HEK293T (cell line): ENCODE results near the gene SCLT1.

Experiments used
- ARNT ChIP-seq: fragments of 450-650 bp; IDR thresholded peaks from 2 replicates; pipeline ENCODE4 v1.6.1; 2017; ENCODE audit warnings: mild to moderate bottlenecking
- BHLHE40 ChIP-seq: fragments of 450-650 bp; IDR thresholded peaks from 2 replicates; pipeline ENCODE4 v1.6.1; 2016; ENCODE audit warnings: mild to moderate bottlenecking, moderate library complexity, borderline replicate concordance
- ELF4 ChIP-seq: fragments of 450-650 bp; IDR thresholded peaks from 2 replicates; pipeline ENCODE4 v1.6.1; 2017; ENCODE audit warnings: antibody characterized with exemption
- FOXA1 ChIP-seq: fragments of 450-650 bp; IDR thresholded peaks from 2 replicates; pipeline ENCODE4 v1.6.1; 2016; ENCODE audit warnings: mild to moderate bottlenecking
- HDGF ChIP-seq: fragments of 450-650 bp; IDR thresholded peaks from 2 replicates; pipeline ENCODE4 v1.6.1; 2017; ENCODE audit warnings: antibody characterized with exemption, borderline replicate concordance
- LEF1 ChIP-seq: fragments of 450-650 bp; IDR thresholded peaks from 2 replicates; pipeline ENCODE4 v1.6.1; 2017; ENCODE audit warnings: mild to moderate bottlenecking, borderline replicate concordance
- NFRKB ChIP-seq: fragments of 450-650 bp; IDR thresholded peaks from 2 replicates; pipeline ENCODE4 v1.6.1; 2016; ENCODE audit warnings: mild to moderate bottlenecking, moderate library complexity
- SP1 ChIP-seq: fragments of 450-650 bp; IDR thresholded peaks from 2 replicates; pipeline ENCODE4 v1.6.1; 2017
- SUZ12 ChIP-seq: fragments of 450-650 bp; IDR thresholded peaks from 2 replicates; pipeline ENCODE4 v1.6.1; 2016; ENCODE audit warnings: mild to moderate bottlenecking
- TARDBP ChIP-seq: fragments of 450-650 bp; IDR thresholded peaks from 2 replicates; pipeline ENCODE4 v1.6.1; 2016
- TF ChIP-seq, protein P1 (sequence below): fragments of 450-650 bp; IDR thresholded peaks from 2 replicates; pipeline ENCODE4 v1.6.1; 2016

DNA sequence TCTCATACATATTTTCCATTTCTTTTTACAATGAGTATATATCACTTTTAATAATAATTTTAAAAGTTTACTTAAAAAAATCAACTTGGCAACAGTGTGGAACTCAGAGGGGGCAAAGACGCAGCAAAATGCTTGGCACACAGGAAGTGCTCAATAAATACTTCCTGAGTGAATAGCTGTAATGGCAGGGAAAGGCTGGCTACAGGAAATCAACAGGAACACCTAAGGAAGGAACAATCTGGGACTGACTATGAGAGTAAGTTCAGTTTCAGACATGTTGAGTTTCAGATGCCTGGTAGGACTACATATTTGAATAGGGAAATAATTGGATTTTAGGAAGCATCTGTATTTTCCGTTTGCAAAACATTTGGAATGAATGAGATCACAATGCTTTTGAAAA, 137.6 kb downstream of the SCLT1 start:
- TF ChIP-seq SP1 (no peak), NFRKB (no peak), ELF4 (no peak), ARNT (no peak), HDGF (no peak), BHLHE40 (no peak), FOXA1 (no peak), LEF1 (no peak), SUZ12 (no peak), TARDBP (no peak)
- TF ChIP-seq, protein P1, sequence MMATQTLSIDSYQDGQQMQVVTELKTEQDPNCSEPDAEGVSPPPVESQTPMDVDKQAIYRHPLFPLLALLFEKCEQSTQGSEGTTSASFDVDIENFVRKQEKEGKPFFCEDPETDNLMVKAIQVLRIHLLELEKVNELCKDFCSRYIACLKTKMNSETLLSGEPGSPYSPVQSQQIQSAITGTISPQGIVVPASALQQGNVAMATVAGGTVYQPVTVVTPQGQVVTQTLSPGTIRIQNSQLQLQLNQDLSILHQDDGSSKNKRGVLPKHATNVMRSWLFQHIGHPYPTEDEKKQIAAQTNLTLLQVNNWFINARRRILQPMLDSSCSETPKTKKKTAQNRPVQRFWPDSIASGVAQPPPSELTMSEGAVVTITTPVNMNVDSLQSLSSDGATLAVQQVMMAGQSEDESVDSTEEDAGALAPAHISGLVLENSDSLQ, result no peak
